ENCODE measurements around the gene PROS1. TPM values are rescaled to one million over a fixed set of nuclear protein-coding genes. Genes with fewer than 3 reads are reported as not detected.
A peak's percentile ranks its signal among the peaks of the same experiment; 100 is the strongest.
"Not testable (repeated sequence)": the region's sequence is repeated elsewhere in the genome, so short reads cannot be mapped to it uniquely, and the experiment has no call there.

PROS1 gene
- total and polyA plus RNA-seq, 7 donors = 2.8 to 31.4 (median 19.9) TPM

- DNase-seq = no peak
- TF ChIP-seq POLR2A (IDR thresholded peaks at IDR 0.05) = no peak
- no peak for TF ChIP-seq EP300 (IDR thresholded peaks at IDR 0.05)
- no peak for TF ChIP-seq POLR2AphosphoS5 (IDR thresholded peaks at IDR 0.05)
- no peak for TF ChIP-seq CTCF (IDR thresholded peaks at IDR 0.05)
- no peak overlapping the region for H3K27ac ChIP-seq
- H3K9me3 ChIP-seq = no peaks in the 10 kb centered on the region
- intact Hi-C loops (cut with DNase I) = no loop called here
- WGBS, 2 donors = 88 to 91% methylated on average over 2 of the region's 2 CpGs
- H3K36me3 ChIP-seq = peaks cover 0 to 5% (median 0%) of the 10 kb centered on the region in 4 donors
- H3K27me3 ChIP-seq = no peaks in the 10 kb centered on the region
- no peak overlapping the region for H3K4me3 ChIP-seq
- no peaks in the 10 kb centered on the region for H3K4me1 ChIP-seq
Measured at GRCh38 chr3:93924491-93924890, 49.2 kb downstream of the PROS1 start.

GRCh38 chr3:93923006-93923405 is 50.7 kb downstream of the PROS1 start:
- peaks cover 0 to 5% (median 0%) of the 10 kb centered on the region in 4 donors for H3K36me3 ChIP-seq
- no peak overlapping the region for H3K27ac ChIP-seq
- H3K27me3 ChIP-seq = no peaks in the 10 kb centered on the region
- 94% methylated on average over 2 of the region's 2 CpGs for WGBS, 2 donors
- H3K4me1 ChIP-seq = no peaks in the 10 kb centered on the region
- no peaks in the 10 kb centered on the region for H3K9me3 ChIP-seq
- no peak overlapping the region for H3K4me3 ChIP-seq
- TF ChIP-seq POLR2A (IDR thresholded peaks at IDR 0.05) = no peak
- TF ChIP-seq POLR2AphosphoS5 (IDR thresholded peaks at IDR 0.05) = no peak
- TF ChIP-seq EP300 (IDR thresholded peaks at IDR 0.05) = no peak
- TF ChIP-seq CTCF (IDR thresholded peaks at IDR 0.05) = no peak
- DNase-seq = no peak
- intact Hi-C loops (cut with DNase I) = no loop called here

- WGBS, 2 donors = 95 to 98% methylated on average over 17 of the region's 17 CpGs
- H3K4me3 ChIP-seq; intact Hi-C loops (cut with DNase I); DNase-seq; H3K36me3 ChIP-seq; H3K9me3 ChIP-seq; H3K27me3 ChIP-seq; H3K27ac ChIP-seq; H3K4me1 ChIP-seq: not testable (repeated sequence)
Measured at GRCh38 chr3:93917546-93918029, 56.1 kb downstream of the PROS1 start.

- H3K4me3 ChIP-seq, H3K27ac ChIP-seq, H3K36me3 ChIP-seq, DNase-seq, H3K9me3 ChIP-seq, H3K27me3 ChIP-seq: not testable (repeated sequence)
- WGBS, 2 donors = 20 to 69% methylated on average over 1 of the region's 1 CpG
- peaks cover 0 to 21% (median 7%) of the 10 kb centered on the region in 4 donors for H3K4me1 ChIP-seq
- intact Hi-C loops (cut with DNase I) = loop anchor here (5.0 kb wide), 1 partner anchor 59 kb away; the partner anchor contains the start of gene PROS1
Measured at GRCh38 chr3:93913623-93914022, 60.1 kb downstream of the PROS1 start.

GRCh38 chr3:93911206-93911605 is 62.5 kb downstream of the PROS1 start:
- no peaks in the 10 kb centered on the region for H3K27me3 ChIP-seq
- DNase-seq = no peak
- TF ChIP-seq POLR2AphosphoS5 (IDR thresholded peaks at IDR 0.05) (no peak), CTCF (IDR thresholded peaks at IDR 0.05) (no peak), EP300 (IDR thresholded peaks at IDR 0.05) (no peak), POLR2A (IDR thresholded peaks at IDR 0.05) (no peak)
- H3K9me3 ChIP-seq = no peaks in the 10 kb centered on the region
- H3K36me3 ChIP-seq = no peaks in the 10 kb centered on the region
- intact Hi-C loops (cut with DNase I) = loop anchor here (5.0 kb wide), 1 partner anchor 61 kb away; the partner anchor contains the start of gene PROS1
- peaks cover 0 to 21% (median 7%) of the 10 kb centered on the region in 4 donors for H3K4me1 ChIP-seq
- 81 to 82% methylated on average over 2 of the region's 2 CpGs for WGBS, 2 donors
- no peak overlapping the region for H3K4me3 ChIP-seq
- no peak overlapping the region for H3K27ac ChIP-seq

- Histone ChIP-seq H3K27ac (no peak overlapping the region), H3K36me3 (no peaks in the 10 kb centered on the region)
- intact Hi-C loops (cut with DNase I) = loop anchor here (5.0 kb wide), 1 partner anchor 62 kb away; the partner anchor contains the start of gene PROS1
Measured at GRCh38 chr3:93910097-93910496, 63.6 kb downstream of the PROS1 start.

More at GRCh38 chr3:93910097-93910496, 63.6 kb downstream of the PROS1 start:
- H3K4me1 ChIP-seq = peaks cover 0 to 21% (median 7%) of the 10 kb centered on the region in 4 donors
- no peaks in the 10 kb centered on the region for H3K27me3 ChIP-seq
- H3K4me3 ChIP-seq = no peak overlapping the region
- TF ChIP-seq EP300 (IDR thresholded peaks at IDR 0.05) (peak in 1 of 4 donors; percentile 48), POLR2A (IDR thresholded peaks at IDR 0.05) (no peak), CTCF (IDR thresholded peaks at IDR 0.05) (no peak), POLR2AphosphoS5 (IDR thresholded peaks at IDR 0.05) (peak; percentile 61 to 82 (median 68))
- no peaks in the 10 kb centered on the region for H3K9me3 ChIP-seq
- DNase-seq = no peak
